PC-9 (cell line): ENCODE measurements around the gene NRIP1. TPM values are rescaled to one million over a fixed set of nuclear protein-coding genes. Genes with fewer than 3 reads are reported as not detected.

ENCODE experiments used
- BruUV-seq: library from RNA; stranded (reverse); fragments of 400-500 nt; replicated peaks from 2 replicates; lab custom pipeline; 2021; lab: Mats Ljungman, UMichigan
- CTCF ChIA-PET: fragments of 300-600 bp; sonication (Branson Sonifier 250); formaldehyde crosslinking; loops from one replicate; lab custom pipeline; 2022; ENCODE audit warnings: antibody characterized with exemption; lab: Charles Lee
- POLR2A ChIA-PET: fragments of 300-600 bp; sonication (Branson Sonifier 250); formaldehyde crosslinking; loops from one replicate; lab custom pipeline; 2022; ENCODE audit warnings: antibody characterized with exemption; ENCODE audit not compliant: unreplicated experiment; lab: Charles Lee
- DNase-seq, 2 experiments: peaks; one replicate each; pipeline versions ENCODE4 v3.0.0 to v3.0.0-alpha.2; 2015 to 2022; ENCODE audit warnings: mixed read lengths in 1 of 2
- H2AFZ ChIP-seq: fragments of 200-600 bp; sonication (generic); 2 replicates; pipeline ENCODE4 v1.8.1; 2017; ENCODE audit warnings: antibody characterized with exemption
- H3F3A ChIP-seq: fragments of 200-600 bp; sonication (generic); 2 replicates; pipeline ENCODE4 v1.8.1; 2017; ENCODE audit warnings: antibody characterized with exemption, mild to moderate bottlenecking, low read depth; ENCODE audit not compliant: insufficient read depth
- H3K27ac ChIP-seq: fragments of 200-600 bp; sonication (generic); 2 replicates; pipeline ENCODE4 v1.6.1; 2016; ENCODE audit warnings: mixed run types
- H3K27me3 ChIP-seq: fragments of 200-600 bp; sonication (generic); 2 replicates; pipeline ENCODE4 v1.6.1; 2016; ENCODE audit warnings: low read depth, mixed run types; ENCODE audit not compliant: insufficient read depth
- H3K36me3 ChIP-seq: fragments of 200-600 bp; sonication (generic); 2 replicates; pipeline ENCODE4 v1.6.1; 2016; ENCODE audit warnings: low read depth, mixed run types
- H3K4me1 ChIP-seq: fragments of 200-600 bp; sonication (generic); replicated peaks from 2 replicates; pipeline ENCODE4 v1.6.1; 2016; ENCODE audit warnings: mixed run types; ENCODE audit not compliant: insufficient read depth
- H3K4me2 ChIP-seq: fragments of 200-600 bp; sonication (generic); 2 replicates; pipeline ENCODE4 v1.6.1; 2017; ENCODE audit warnings: mixed run types
- H3K4me3 ChIP-seq: fragments of 200-600 bp; sonication (generic); 2 replicates; pipeline ENCODE4 v1.6.1; 2016; ENCODE audit warnings: mixed run types
- H3K79me2 ChIP-seq: fragments of 200-600 bp; sonication (generic); 2 replicates; pipeline ENCODE4 v1.6.1; 2017; ENCODE audit warnings: low read depth, mixed run types
- H3K9me2 ChIP-seq: fragments of 200-600 bp; sonication (generic); 2 replicates; pipeline ENCODE4 v1.8.1; 2017; ENCODE audit warnings: mild to moderate bottlenecking; ENCODE audit not compliant: insufficient read depth
- H3K9me3 ChIP-seq: fragments of 200-600 bp; sonication (generic); 2 replicates; pipeline ENCODE4 v1.8.1; 2016; ENCODE audit warnings: low read depth; ENCODE audit not compliant: insufficient read depth
- H4K20me1 ChIP-seq: fragments of 200-600 bp; sonication (generic); 2 replicates; pipeline ENCODE4 v1.8.1; 2017; ENCODE audit not compliant: insufficient read depth
- CTCF ChIP-seq: fragments of 200-600 bp; sonication (generic); conservative IDR thresholded peaks from 2 replicates; pipeline ENCODE4 v1.6.1; 2017; ENCODE audit warnings: mixed run types, antibody characterized with exemption, mild to moderate bottlenecking, moderate library complexity
- EZH2 ChIP-seq: fragments of 200-600 bp; sonication (generic); IDR thresholded peaks from 2 replicates; pipeline ENCODE4 v1.8.0; 2017; ENCODE audit warnings: antibody characterized with exemption, low read depth
- intact Hi-C: fragments of 100-400 bp; cut with micrococcal nuclease; formaldehyde crosslinking; loops from one replicate; pipeline ENCODE4 v1.10.0; 2022; ENCODE audit not compliant: unreplicated experiment
- total RNA-seq: library from RNA; stranded (reverse); gene quantifications from 2 replicates; pipeline ENCODE4 v1.2.3, GENCODE V29; 2021

NRIP1 gene
- total RNA-seq, 1 experiment from 2014 or later, result 33.0 TPM

GRCh38 chr21:15026370-15026769 is 38.4 kb downstream of the NRIP1 start:
- Histone ChIP-seq H3K36me3 (peaks cover 14% of the 10 kb centered on the region; the same call in 1 of the 2 replicates), H3K4me3 (no peak overlapping the region), H3K4me1 (no peaks in the 10 kb centered on the region), H2AFZ (no peak overlapping the region), H3K4me2 (no peak overlapping the region), H3F3A (peaks cover 11% of the 10 kb centered on the region), H3K27me3 (no peaks in the 10 kb centered on the region), H3K9me3 (no peaks in the 10 kb centered on the region), H3K9me2 (no peaks in the 10 kb centered on the region), H3K79me2 (peaks cover 93% of the 10 kb centered on the region), H3K27ac (no peak overlapping the region), H4K20me1 (peaks cover 35% of the 10 kb centered on the region)
- intact Hi-C loops, result no loop called here
- no peak for DNase-seq
- BruUV-seq, result no TSS peak
- TF ChIP-seq EZH2 (no peak), CTCF (no peak)
- ChIA-PET POLR2A (no interaction called here), CTCF (no interaction called here)

GRCh38 chr21:15023776-15024175 is 41.0 kb downstream of the NRIP1 start:
- no peak overlapping the region for H3K4me2 ChIP-seq
- H3K4me3 ChIP-seq, result no peak overlapping the region
- peaks cover 15% of the 10 kb centered on the region; the same call in 1 of the 2 replicates for H3K36me3 ChIP-seq
- intact Hi-C loops, result no loop called here
- no TSS peak for BruUV-seq
- no peaks in the 10 kb centered on the region for H3K9me2 ChIP-seq
- DNase-seq, result no peak
- ChIA-PET CTCF (no interaction called here), POLR2A (no interaction called here)
- peaks cover 100% of the 10 kb centered on the region for H3K79me2 ChIP-seq
- H3K9me3 ChIP-seq, result no peaks in the 10 kb centered on the region
- H3F3A ChIP-seq, result peaks cover 17% of the 10 kb centered on the region
- H3K27ac ChIP-seq, result no peak overlapping the region
- H3K27me3 ChIP-seq, result no peaks in the 10 kb centered on the region
- no peak for TF ChIP-seq EZH2
- TF ChIP-seq CTCF, result no peak
- H3K4me1 ChIP-seq, result no peaks in the 10 kb centered on the region
- peaks cover 44% of the 10 kb centered on the region for H4K20me1 ChIP-seq
- no peak overlapping the region for H2AFZ ChIP-seq

- no peaks in the 10 kb centered on the region for H3K9me2 ChIP-seq
- no peak overlapping the region for H3K4me3 ChIP-seq
- no peak overlapping the region for H3K27ac ChIP-seq
- CTCF ChIA-PET, result no interaction called here
- H3K27me3 ChIP-seq, result no peaks in the 10 kb centered on the region
- H3K9me3 ChIP-seq, result no peaks in the 10 kb centered on the region
- POLR2A ChIA-PET, result no interaction called here
- no TSS peak for BruUV-seq
- H3K4me1 ChIP-seq, result no peaks in the 10 kb centered on the region
- intact Hi-C loops, result no loop called here
- H3K36me3 ChIP-seq, result peaks cover 15% of the 10 kb centered on the region; the same call in 1 of the 2 replicates
- H4K20me1 ChIP-seq, result peaks cover 44% of the 10 kb centered on the region
- peaks cover 100% of the 10 kb centered on the region for H3K79me2 ChIP-seq
- TF ChIP-seq CTCF (no peak), EZH2 (no peak)
- H2AFZ ChIP-seq, result no peak overlapping the region
- no peak overlapping the region for H3K4me2 ChIP-seq
- DNase-seq, result no peak
- H3F3A ChIP-seq, result peaks cover 17% of the 10 kb centered on the region
These were observed 42.1 kb downstream of the NRIP1 start for GRCh38 chr21:15022608-15023261.
